Measurements from ENCODE around the gene SLC1A2. TPM values are rescaled to one million over a fixed set of nuclear protein-coding genes. Genes with fewer than 3 reads are reported as not detected.

The SLC1A2 gene
- total RNA-seq, 1 donor from 2014 or later: 54.3 TPM

GRCh38 chr11:35293035-35293434, 126.3 kb downstream of the SLC1A2 start:
- H3K4me3 Mint-ChIP-seq (ENCODE audit: unreplicated experiment): no peak overlapping the region
- no peaks in the 10 kb centered on the region for H3K36me3 Mint-ChIP-seq (ENCODE audit: unreplicated experiment)
- H3K9me3 Mint-ChIP-seq (ENCODE audit: unreplicated experiment): no peaks in the 10 kb centered on the region
- H3K27me3 Mint-ChIP-seq (ENCODE audit: unreplicated experiment): peaks cover 6% of the 10 kb centered on the region
- DNase-seq: no peak
- H3K27ac Mint-ChIP-seq (ENCODE audit: unreplicated experiment): no peak overlapping the region
- H3K4me1 Mint-ChIP-seq (ENCODE audit: low read depth, unreplicated experiment): peaks cover 17% of the 10 kb centered on the region
- TF ChIP-seq CTCF (IDR thresholded peaks at IDR 0.05; ENCODE audit: partially characterized antibody, unreplicated experiment): no peak

GRCh38 chr11:35292279-35292678, 127.1 kb downstream of the SLC1A2 start:
- H3K9me3 Mint-ChIP-seq (ENCODE audit: unreplicated experiment): no peaks in the 10 kb centered on the region
- H3K4me1 Mint-ChIP-seq (ENCODE audit: low read depth, unreplicated experiment): peaks cover 17% of the 10 kb centered on the region
- DNase-seq: no peak
- H3K27me3 Mint-ChIP-seq (ENCODE audit: unreplicated experiment): peaks cover 6% of the 10 kb centered on the region
- no peak for TF ChIP-seq CTCF (IDR thresholded peaks at IDR 0.05; ENCODE audit: partially characterized antibody, unreplicated experiment)
- H3K4me3 Mint-ChIP-seq (ENCODE audit: unreplicated experiment): no peak overlapping the region
- no peak overlapping the region for H3K27ac Mint-ChIP-seq (ENCODE audit: unreplicated experiment)
- H3K36me3 Mint-ChIP-seq (ENCODE audit: unreplicated experiment): no peaks in the 10 kb centered on the region

- no peaks in the 10 kb centered on the region for H3K27me3 Mint-ChIP-seq (ENCODE audit: unreplicated experiment)
- H3K4me1 Mint-ChIP-seq (ENCODE audit: low read depth, unreplicated experiment): peaks cover 17% of the 10 kb centered on the region
- no peak for DNase-seq
- H3K27ac Mint-ChIP-seq (ENCODE audit: unreplicated experiment): no peak overlapping the region
- no peaks in the 10 kb centered on the region for H3K9me3 Mint-ChIP-seq (ENCODE audit: unreplicated experiment)
- no peak overlapping the region for H3K4me3 Mint-ChIP-seq (ENCODE audit: unreplicated experiment)
- TF ChIP-seq CTCF (IDR thresholded peaks at IDR 0.05; ENCODE audit: partially characterized antibody, unreplicated experiment): no peak
- H3K36me3 Mint-ChIP-seq (ENCODE audit: unreplicated experiment): no peaks in the 10 kb centered on the region
These were observed 128.5 kb downstream of the SLC1A2 start for GRCh38 chr11:35290876-35291275.

GRCh38 chr11:35289821-35290220, 129.5 kb downstream of the SLC1A2 start:
- H3K4me3 Mint-ChIP-seq (ENCODE audit: unreplicated experiment): no peak overlapping the region
- no peak overlapping the region for H3K27ac Mint-ChIP-seq (ENCODE audit: unreplicated experiment)
- no peak for TF ChIP-seq CTCF (IDR thresholded peaks at IDR 0.05; ENCODE audit: partially characterized antibody, unreplicated experiment)
- no peaks in the 10 kb centered on the region for H3K9me3 Mint-ChIP-seq (ENCODE audit: unreplicated experiment)
- H3K4me1 Mint-ChIP-seq (ENCODE audit: low read depth, unreplicated experiment): peaks cover 17% of the 10 kb centered on the region
- no peaks in the 10 kb centered on the region for H3K27me3 Mint-ChIP-seq (ENCODE audit: unreplicated experiment)
- H3K36me3 Mint-ChIP-seq (ENCODE audit: unreplicated experiment): no peaks in the 10 kb centered on the region
- DNase-seq: no peak

- no peak for DNase-seq
- no peak overlapping the region for H3K27ac Mint-ChIP-seq (ENCODE audit: unreplicated experiment)
- no peaks in the 10 kb centered on the region for H3K36me3 Mint-ChIP-seq (ENCODE audit: unreplicated experiment)
- no peak for TF ChIP-seq CTCF (IDR thresholded peaks at IDR 0.05; ENCODE audit: partially characterized antibody, unreplicated experiment)
- H3K9me3 Mint-ChIP-seq (ENCODE audit: unreplicated experiment): no peaks in the 10 kb centered on the region
- H3K4me1 Mint-ChIP-seq (ENCODE audit: low read depth, unreplicated experiment): peaks cover 10% of the 10 kb centered on the region
- no peak overlapping the region for H3K4me3 Mint-ChIP-seq (ENCODE audit: unreplicated experiment)
- H3K27me3 Mint-ChIP-seq (ENCODE audit: unreplicated experiment): no peaks in the 10 kb centered on the region
These were observed 130.4 kb downstream of the SLC1A2 start for GRCh38 chr11:35288817-35289541.
